Airway epithelial cell (primary cell): Measurements from ENCODE around the gene TBC1D17. TPM values are rescaled to one million over a fixed set of nuclear protein-coding genes. Genes with fewer than 3 reads are reported as not detected.

Source experiments
- total RNA-seq: library from RNA; depleted of rRNA; stranded (reverse); fragments of >200 nt; gene quantifications from 2 replicates; pipeline ENCODE4 v1.2.3, GENCODE V29; 2015

Gene TBC1D17
- total RNA-seq, result 13.0 and 15.0 TPM in 2 replicates

GRCh38 chr19:49877020-49877878 lies at the start of gene TBC1D17, which contains the start of gene AKT1S1:
TBC1D17 (plus strand) TSS chr19:49877702; CDS start chr19:49877724, 22 bp downstream.
AKT1S1 (minus strand) TSS chr19:49877355; CDS start chr19:49873295, 4,060 bp downstream.

GRCh38 chr19:49850487-49851342 lies 26.8 kb upstream of the TBC1D17 start, which contains the start of gene PTOV1:
PTOV1 (plus strand) TSS chr19:49851159.

GRCh38 chr19:49866933-49867782 lies 10.3 kb upstream of the TBC1D17 start, which contains the start of gene PNKP:
PNKP (minus strand) TSS chr19:49867576; CDS start chr19:49867204, 372 bp downstream.

GRCh38 chr19:49896863-49897621 lies 19.5 kb downstream of the TBC1D17 start, which contains the start of gene IL4I1:
IL4I1 (minus strand) TSS chr19:49896887; CDS start chr19:49896160, 727 bp downstream.

GRCh38 chr19:49929121-49929610 lies 51.7 kb downstream of the TBC1D17 start, which contains the start of the genes ATF5 and NUP62:
ATF5 (plus strand) TSS chr19:49929205; CDS start chr19:49930851, 1,646 bp downstream.
NUP62 (minus strand) TSS chr19:49929504; CDS start chr19:49909807, 19,697 bp downstream.

Other genes starting within 250 kb of the TBC1D17 start
- 33.0 and 49.2 TPM in 2 replicates for gene RRAS, start 237.6 kb upstream of the TBC1D17 start, total RNA-seq
- 37.4 and 48.1 TPM in 2 replicates for gene SCAF1, start 235.5 kb upstream of the TBC1D17 start, total RNA-seq
- 78.1 and 95.4 TPM in 2 replicates for gene IRF3, start 211.8 kb upstream of the TBC1D17 start, total RNA-seq
- 24.6 and 27.9 TPM in 2 replicates for gene BCL2L12, start 211.8 kb upstream of the TBC1D17 start, total RNA-seq
- gene PRMT1, start 200.4 kb upstream of the TBC1D17 start, total RNA-seq, result 236 and 309 TPM in 2 replicates
- 2.0 and 2.1 TPM in 2 replicates for gene ADM5, start 188.1 kb upstream of the TBC1D17 start, total RNA-seq
- gene CPT1C, start 186.6 kb upstream of the TBC1D17 start, total RNA-seq, result 0.33 and 2.1 TPM in 2 replicates
- 0.19 TPM in 1 of 2 replicates, not detected in the other for gene TSKS, start 114.4 kb upstream of the TBC1D17 start, total RNA-seq
- 130 and 131 TPM in 2 replicates for gene AP2A1, start 110.7 kb upstream of the TBC1D17 start, total RNA-seq
- 13.7 and 18.7 TPM in 2 replicates for gene FUZ, start 64.4 kb upstream of the TBC1D17 start, total RNA-seq
- 22.1 and 34.8 TPM in 2 replicates for gene MED25, start 59.4 kb upstream of the TBC1D17 start, total RNA-seq
- gene PTOV1, start 26.5 kb upstream of the TBC1D17 start, total RNA-seq, result 66.8 and 71.9 TPM in 2 replicates
- gene PNKP, start 10.1 kb upstream of the TBC1D17 start, total RNA-seq, result 57.2 and 59.7 TPM in 2 replicates
- 26.8 and 40.6 TPM in 2 replicates for gene AKT1S1, start 347 bp upstream of the TBC1D17 start, total RNA-seq
- gene IL4I1, start 19.2 kb downstream of the TBC1D17 start, total RNA-seq, result not detected in 2 replicates
- gene ATF5, start 51.5 kb downstream of the TBC1D17 start, total RNA-seq, result 6.5 and 11.1 TPM in 2 replicates
- gene NUP62, start 51.8 kb downstream of the TBC1D17 start, total RNA-seq, result 36.3 and 42.0 TPM in 2 replicates
- not detected in 2 replicates for gene SIGLEC11, start 83.5 kb downstream of the TBC1D17 start, total RNA-seq
- gene VRK3, start 147.7 kb downstream of the TBC1D17 start, total RNA-seq, result 17.1 and 32.4 TPM in 2 replicates
- gene ZNF473, start 148.3 kb downstream of the TBC1D17 start, total RNA-seq, result 3.5 and 5.7 TPM in 2 replicates